ENCODE results near the gene SCARF1. TPM values are rescaled to one million over a fixed set of nuclear protein-coding genes. Genes with fewer than 3 reads are reported as not detected.

SCARF1 gene
- total and polyA plus RNA-seq, 8 donors, result 2.0 to 8.6 (median 3.5) TPM

GRCh38 chr17:1638624-1639300, 6.8 kb downstream of the SCARF1 start:
- DNase-seq (no peak), ATAC-seq (no peak), FAIRE-seq (no peak)
- Histone ChIP-seq H3K4me3 (no peak overlapping the region), H3K4me1 (peaks cover under 1 to 6% (median under 1%) of the 10 kb centered on the region in 3 donors), H3K27ac (no peak overlapping the region), H3K9me3 (no peaks in the 10 kb centered on the region), H3K27me3 (no peaks in the 10 kb centered on the region), H3K36me3 (no peaks in the 10 kb centered on the region)
- no peak for TF ChIP-seq CTCF (IDR thresholded peaks at IDR 0.05)
- intact Hi-C loops (cut with DNase I), result loop anchor here in 1 of 3 donors (5.0 kb wide), 1 partner anchor 66 kb away; no protein-coding TSS in a partner anchor
- WGBS, 2 donors, result 78 to 88% methylated on average over 19 of the region's 19 CpGs

DNA sequence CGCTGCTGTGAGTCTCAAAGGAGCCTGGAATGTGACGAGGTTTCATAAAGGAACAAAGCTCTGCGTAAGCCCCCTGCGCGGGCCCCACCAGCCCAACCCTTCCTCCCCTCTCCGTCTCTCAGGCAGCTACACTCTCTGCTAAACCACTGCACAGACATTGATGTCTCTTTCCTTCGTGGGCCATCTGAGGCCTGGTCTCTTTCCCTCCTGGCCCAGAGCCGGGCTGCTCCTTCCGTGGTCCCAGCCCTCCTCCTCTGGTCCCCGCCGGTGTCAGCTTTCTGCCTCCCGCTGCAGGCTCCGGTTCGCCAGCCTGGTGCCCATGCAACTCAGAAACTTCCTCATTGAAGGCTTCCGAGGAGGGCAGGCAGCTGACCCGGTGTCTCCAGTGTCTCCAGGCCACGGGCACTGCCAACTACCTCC, 7.4 kb downstream of the SCARF1 start:
- DNase-seq, result no peak
- FAIRE-seq, result no peak
- no peak for ATAC-seq
- Histone ChIP-seq H3K27me3 (no peaks in the 10 kb centered on the region), H3K27ac (no peak overlapping the region), H3K4me1 (peaks cover 0 to 5% (median 0%) of the 10 kb centered on the region in 3 donors), H3K9me3 (no peaks in the 10 kb centered on the region), H3K4me3 (no peak overlapping the region), H3K36me3 (no peaks in the 10 kb centered on the region)
- 80 to 81% methylated on average over 17 of the region's 17 CpGs for WGBS, 2 donors
- TF ChIP-seq CTCF (IDR thresholded peaks at IDR 0.05), result no peak
- intact Hi-C loops (cut with DNase I), result loop anchor here in 1 of 3 donors (5.0 kb wide), 1 partner anchor 66 kb away; no protein-coding TSS in a partner anchor

- FAIRE-seq, result no peak
- no peaks in the 10 kb centered on the region for H3K9me3 ChIP-seq
- no peak overlapping the region for H3K27ac ChIP-seq
- no peak for ATAC-seq
- intact Hi-C loops (cut with DNase I), result loop anchor here in 1 of 3 donors (5.0 kb wide), 1 partner anchor 65 kb away; no protein-coding TSS in a partner anchor
- H3K4me3 ChIP-seq, result no peak overlapping the region
- no peak for TF ChIP-seq CTCF (IDR thresholded peaks at IDR 0.05)
- DNase-seq, result no peak
- peaks cover 0 to 5% (median 0%) of the 10 kb centered on the region in 3 donors for H3K4me1 ChIP-seq
- no peaks in the 10 kb centered on the region for H3K36me3 ChIP-seq
- 84 to 89% methylated on average over 15 of the region's 15 CpGs for WGBS, 2 donors
- H3K27me3 ChIP-seq, result no peaks in the 10 kb centered on the region
Measured at GRCh38 chr17:1636732-1637285, 8.7 kb downstream of the SCARF1 start.

GRCh38 chr17:1635675-1636465, 9.7 kb downstream of the SCARF1 start:
- WGBS, 2 donors, result 86 to 87% methylated on average over 10 of the region's 10 CpGs
- intact Hi-C loops (cut with DNase I), result loop anchor here in 1 of 3 donors (5.0 kb wide), 1 partner anchor 64 kb away; no protein-coding TSS in a partner anchor
- ATAC-seq, result no peak
- H3K4me3 ChIP-seq, result no peak overlapping the region
- H3K27me3 ChIP-seq, result no peaks in the 10 kb centered on the region
- peaks cover 0 to 5% (median 0%) of the 10 kb centered on the region in 3 donors for H3K4me1 ChIP-seq
- H3K36me3 ChIP-seq, result no peaks in the 10 kb centered on the region
- no peak overlapping the region for H3K27ac ChIP-seq
- DNase-seq, result no peak
- FAIRE-seq, result no peak
- no peaks in the 10 kb centered on the region for H3K9me3 ChIP-seq
- no peak for TF ChIP-seq CTCF (IDR thresholded peaks at IDR 0.05)
